ENCODE measurements around the gene SIPA1L3.
"Not testable (repeated sequence)": the region's sequence is repeated elsewhere in the genome, so short reads cannot be mapped to it uniquely, and the experiment has no call there.

SIPA1L3 gene, protein sequence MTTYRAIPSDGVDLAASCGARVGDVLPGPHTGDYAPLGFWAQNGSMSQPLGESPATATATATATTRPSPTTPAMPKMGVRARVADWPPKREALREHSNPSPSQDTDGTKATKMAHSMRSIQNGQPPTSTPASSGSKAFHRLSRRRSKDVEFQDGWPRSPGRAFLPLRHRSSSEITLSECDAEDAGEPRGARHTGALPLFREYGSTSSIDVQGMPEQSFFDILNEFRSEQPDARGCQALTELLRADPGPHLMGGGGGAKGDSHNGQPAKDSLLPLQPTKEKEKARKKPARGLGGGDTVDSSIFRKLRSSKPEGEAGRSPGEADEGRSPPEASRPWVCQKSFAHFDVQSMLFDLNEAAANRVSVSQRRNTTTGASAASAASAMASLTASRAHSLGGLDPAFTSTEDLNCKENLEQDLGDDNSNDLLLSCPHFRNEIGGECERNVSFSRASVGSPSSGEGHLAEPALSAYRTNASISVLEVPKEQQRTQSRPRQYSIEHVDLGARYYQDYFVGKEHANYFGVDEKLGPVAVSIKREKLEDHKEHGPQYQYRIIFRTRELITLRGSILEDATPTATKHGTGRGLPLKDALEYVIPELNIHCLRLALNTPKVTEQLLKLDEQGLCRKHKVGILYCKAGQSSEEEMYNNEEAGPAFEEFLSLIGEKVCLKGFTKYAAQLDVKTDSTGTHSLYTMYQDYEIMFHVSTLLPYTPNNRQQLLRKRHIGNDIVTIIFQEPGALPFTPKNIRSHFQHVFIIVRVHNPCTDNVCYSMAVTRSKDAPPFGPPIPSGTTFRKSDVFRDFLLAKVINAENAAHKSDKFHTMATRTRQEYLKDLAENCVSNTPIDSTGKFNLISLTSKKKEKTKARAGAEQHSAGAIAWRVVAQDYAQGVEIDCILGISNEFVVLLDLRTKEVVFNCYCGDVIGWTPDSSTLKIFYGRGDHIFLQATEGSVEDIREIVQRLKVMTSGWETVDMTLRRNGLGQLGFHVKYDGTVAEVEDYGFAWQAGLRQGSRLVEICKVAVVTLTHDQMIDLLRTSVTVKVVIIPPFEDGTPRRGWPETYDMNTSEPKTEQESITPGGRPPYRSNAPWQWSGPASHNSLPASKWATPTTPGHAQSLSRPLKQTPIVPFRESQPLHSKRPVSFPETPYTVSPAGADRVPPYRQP (N-terminal part only)

DNA sequence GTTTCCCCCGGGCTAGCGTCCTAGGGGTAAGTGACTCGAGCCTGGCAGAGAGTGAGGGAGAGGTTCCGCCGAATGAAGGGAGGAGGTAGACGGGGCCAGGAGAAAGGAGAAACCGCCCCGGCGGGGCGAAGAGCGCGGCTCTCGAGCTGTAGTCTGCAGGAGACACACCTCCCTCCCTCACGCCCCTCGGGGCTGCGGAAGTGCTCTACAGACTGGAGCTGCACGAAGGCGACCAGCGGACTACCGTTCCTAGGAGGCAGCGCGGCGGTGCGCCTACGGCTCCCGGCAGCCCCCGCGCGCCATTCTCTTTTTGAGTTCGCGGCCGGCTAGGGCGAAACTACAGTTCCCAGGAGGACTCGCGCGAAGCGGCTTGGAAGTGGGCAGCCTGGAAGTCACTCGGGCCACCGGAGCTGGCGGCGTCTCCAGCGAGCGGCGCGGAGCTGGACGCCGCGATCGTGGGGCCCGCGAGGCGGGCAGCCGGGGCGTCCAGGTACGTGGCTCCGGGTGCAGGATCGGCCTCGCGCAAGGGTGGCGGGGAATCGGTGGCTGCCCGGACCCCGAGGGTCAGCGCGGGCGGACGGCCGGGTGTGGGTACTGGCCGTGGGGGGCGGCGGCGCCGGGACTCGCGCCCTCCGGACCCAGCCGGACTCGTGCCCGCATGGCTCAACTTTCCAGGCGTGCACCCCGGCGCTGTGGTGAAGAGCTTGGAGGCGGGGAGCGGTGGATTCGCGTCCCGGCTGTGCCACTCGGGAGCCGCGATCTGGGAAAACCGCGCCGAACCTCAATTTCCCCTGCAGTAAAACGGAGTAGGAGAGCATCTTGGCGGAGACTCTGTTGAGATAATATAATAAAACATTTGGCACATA, at the start of gene SIPA1L3:
SIPA1L3 (plus strand) TSS at position 340 of the 866 bp plus-strand sequence. CDS start 174,358 bp downstream, outside the sequence.
- DNase-seq (ENCODE audit: low spot score): peak; percentile 99

DNA sequence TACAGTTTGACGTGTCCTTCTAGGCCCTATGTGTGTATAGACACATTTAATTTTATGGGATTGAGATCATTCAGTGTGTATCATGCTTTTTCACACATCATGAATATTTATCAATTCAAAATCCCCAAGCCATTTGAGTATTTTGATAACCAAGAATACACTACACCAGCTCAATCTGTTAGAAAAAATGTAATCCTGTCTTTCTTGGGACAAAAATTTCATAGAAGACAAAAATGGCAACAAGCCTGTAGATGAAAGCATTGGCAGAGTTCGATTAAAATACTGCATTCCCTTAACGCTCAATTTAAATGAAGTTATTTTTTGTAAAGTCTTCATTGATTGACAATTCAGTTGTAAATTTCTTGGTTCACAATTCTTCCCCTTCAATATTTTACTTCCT, 42.5 kb upstream of the SIPA1L3 start:
- DNase-seq (ENCODE audit: low spot score): no peak

DNA sequence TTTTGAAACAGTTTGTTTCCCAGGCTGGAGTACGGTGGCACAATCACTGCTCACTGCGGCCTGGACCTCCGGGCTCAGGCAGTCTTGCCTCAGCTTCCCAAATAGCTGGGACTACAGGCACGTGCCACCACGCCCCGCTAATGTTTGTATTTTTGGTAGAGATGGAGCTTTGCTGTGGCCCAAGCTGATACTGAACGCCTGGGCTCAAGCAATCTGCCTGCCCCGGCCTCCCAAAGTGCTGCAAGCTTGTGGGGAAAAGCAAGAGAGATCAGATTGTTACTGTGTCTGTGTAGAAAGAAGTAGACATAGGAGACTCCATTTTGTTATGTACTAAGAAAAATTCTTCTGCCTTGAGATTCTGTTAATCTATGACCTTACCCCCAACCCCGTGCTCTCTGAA, 41.1 kb upstream of the SIPA1L3 start:
- not testable (repeated sequence) for DNase-seq (ENCODE audit: low spot score)

DNA sequence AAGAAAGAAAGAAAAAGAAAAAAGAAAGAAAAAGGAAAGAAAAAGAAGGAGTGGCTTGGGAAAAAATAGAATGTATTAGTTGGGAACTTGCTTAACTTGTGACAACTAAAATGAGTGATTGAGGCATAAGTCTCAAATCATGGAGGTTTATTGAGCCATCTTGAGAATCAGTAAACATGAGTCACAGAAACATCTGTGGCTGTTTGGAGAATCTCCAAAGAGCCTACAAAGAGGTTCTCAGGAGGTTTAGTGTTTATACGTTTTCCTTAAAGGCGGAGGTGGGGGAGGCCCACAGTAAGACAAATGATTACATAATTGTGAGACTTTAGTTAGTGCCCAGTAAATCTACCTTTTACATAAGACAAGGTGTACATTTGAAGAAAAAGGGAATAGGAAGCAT, 39.2 kb upstream of the SIPA1L3 start:
- DNase-seq (ENCODE audit: low spot score): no peak

DNA sequence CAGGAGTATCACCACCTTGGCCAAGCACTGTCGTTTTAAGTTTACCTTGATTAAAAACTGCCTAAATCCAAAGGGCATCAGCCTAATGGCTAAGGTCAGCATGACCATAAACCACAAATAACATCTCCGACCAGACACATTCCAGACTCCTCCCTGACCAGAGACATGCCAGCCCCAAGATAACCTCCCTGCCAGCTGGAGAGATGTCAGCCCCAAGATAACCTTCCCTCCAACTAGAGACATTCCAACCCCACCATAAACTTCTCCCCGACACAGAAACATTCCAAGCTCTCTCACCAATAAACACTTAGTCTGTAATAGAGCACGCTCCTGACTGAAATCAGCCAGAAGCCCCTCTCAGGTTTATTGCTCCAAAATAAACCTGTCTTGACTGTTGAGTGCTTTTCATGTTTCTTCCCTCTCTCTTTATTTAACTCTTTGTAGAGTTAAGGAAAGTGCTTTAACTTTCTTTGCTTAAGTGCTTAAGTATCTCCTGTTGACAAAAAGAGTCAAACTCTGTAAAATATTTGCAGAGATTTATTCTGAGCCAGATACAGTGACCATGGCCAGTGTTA, 37.2 kb upstream of the SIPA1L3 start:
- no peak for DNase-seq (ENCODE audit: low spot score)

DNA sequence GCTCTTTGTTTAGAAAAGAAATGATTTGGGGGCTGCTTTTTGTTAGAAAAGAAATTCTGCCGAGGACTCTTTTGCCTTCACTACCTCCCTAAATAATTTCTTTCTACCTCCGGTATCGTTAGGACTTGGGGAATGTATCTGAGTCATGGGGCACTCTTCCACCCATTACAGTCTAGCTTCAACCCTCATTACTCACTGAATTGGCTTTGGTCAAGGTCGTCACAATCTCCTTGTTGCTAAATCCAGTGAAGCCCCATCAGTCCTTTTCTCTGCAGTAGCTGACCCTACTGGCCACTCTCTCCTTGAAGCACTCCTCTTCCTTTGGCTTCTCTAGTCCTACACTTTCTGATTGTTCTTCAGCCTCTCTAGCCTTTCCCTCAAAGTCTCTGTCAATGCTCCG, 34.6 kb upstream of the SIPA1L3 start:
- DNase-seq (ENCODE audit: low spot score): no peak

DNA sequence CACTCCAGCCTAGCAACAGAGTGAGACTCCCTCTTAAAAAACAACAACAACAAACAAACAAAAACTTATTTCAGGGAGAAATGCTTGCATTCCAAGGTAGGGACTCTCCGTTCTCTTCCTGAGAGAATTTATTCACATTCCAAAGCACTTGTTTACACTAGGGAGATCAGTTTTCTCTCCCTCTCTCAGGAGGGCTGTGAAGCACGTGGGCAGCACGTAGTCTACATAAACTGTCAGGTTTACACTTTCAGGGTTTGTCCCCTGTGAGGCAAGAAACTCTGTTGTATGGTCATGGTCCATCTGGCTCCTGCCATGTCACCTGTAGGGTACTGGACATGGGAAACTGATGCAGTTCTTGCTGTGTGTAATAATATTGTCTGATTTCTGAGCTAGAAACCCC, 32.2 kb upstream of the SIPA1L3 start:
- DNase-seq (ENCODE audit: low spot score): no peak

DNA sequence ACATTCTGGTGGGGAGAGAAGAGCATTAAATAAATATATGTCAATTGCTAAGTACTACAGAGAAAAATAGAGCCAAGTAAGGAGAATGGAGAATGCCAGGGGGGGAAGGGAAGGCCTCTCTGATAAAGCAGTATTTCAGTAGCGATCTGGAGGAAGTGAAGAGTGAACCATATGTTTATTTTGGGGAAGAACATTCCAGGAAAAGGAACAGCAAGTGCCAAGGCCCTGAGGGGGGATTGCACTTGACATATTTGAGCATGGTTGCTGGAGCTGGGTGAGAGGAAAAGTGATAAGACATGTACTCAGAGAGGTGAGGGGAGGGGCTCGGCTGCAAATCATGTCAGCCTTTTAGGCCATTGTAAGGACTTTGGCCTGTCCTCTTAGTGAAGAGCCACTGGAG, 31.0 kb upstream of the SIPA1L3 start:
- no peak for DNase-seq (ENCODE audit: low spot score)

DNA sequence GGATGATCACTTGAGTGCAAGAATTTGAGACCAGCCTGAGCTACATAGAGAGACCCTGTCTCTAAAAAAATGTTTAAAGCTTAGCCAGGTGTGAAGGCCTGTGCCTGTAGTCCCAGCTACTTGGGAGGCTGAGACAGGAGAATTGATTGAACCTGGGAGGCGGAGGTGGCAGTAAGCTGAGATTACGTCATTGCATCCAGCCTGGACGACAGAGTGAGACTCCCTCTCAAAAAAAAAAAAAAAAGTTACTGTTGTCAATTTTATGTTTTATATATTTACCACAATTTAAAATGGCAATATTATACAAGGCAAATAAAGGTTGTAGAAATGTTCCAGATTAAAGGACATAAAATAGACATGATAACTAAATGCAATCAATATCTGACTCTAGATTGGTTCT, 29.9 kb upstream of the SIPA1L3 start:
- no peak for DNase-seq (ENCODE audit: low spot score)

DNA sequence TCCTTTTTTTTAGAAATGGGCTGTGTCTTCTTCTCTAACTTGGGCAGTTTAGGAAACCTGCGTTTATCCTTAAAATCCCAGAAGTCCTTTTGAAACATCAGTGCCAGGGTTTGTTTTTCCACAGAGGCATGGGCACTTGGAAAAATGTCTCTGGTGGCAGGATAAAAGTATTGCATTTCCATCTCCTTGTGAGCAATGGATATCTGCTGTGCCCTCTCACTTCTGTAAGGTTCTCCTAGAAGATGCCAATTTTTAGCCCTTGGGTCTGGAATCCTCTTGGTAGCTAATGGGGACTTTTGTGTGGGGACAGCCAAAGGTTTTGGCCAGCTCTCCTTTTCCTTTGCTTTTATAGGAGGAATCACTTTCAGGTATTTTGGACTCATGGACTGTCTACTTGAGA, 21.6 kb upstream of the SIPA1L3 start:
- DNase-seq (ENCODE audit: low spot score): no peak

DNA sequence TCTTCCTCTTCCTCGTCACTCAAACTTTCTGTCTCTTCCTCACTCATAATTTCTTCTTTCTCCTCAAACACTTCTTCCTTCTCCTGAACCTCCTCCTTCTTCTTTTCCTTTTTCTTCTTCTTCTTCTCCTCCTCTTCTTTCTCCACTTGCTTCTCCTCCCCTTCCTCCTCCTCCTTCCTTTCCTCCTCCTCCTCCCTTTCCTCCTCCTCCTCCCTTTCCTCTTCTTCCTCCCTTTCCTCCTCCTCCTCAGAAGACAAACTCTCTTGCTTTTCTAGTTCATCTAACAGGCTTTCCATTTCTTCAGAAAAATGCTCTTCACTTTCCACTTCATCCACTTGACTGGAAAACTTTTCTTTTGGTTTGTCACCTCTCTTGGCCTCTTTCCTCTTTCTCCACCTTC, 20.4 kb upstream of the SIPA1L3 start:
- DNase-seq (ENCODE audit: low spot score): no peak

DNA sequence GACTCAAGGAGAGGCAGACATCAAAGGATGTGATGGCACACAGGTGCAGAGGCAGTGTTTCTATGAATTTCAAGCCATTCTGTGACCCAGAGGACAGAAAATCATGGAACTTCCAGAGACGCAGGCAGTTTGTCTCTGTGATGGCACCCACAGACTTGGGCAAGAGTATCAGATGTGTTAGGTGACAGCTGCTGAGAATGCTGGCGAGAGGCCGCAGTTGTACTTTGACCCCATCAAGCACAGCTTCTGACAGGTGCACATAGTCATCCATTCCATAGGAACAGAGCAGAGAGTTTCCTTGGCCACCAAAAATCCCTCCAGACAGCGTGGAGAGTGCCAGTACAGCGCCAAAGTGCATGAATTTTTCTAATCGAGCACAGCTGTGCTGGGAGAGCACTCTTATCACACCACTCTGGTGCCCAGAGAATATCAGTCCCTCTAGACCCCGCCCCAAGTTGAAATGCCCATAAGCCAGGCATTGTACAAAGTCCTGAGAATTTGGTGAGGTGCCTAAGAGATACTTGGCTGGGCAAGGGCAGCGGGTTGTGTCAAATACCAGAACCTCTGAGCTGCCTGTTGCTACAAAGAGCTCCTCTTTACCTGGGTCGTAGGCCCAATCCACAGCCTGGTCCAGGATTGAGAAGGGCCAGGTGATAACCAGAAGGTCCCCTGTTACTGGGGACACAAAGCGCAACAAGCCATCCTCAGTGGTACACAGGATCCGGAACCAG, 13.0 kb upstream of the SIPA1L3 start:
- peak; percentile 66 for DNase-seq (ENCODE audit: low spot score)

DNA sequence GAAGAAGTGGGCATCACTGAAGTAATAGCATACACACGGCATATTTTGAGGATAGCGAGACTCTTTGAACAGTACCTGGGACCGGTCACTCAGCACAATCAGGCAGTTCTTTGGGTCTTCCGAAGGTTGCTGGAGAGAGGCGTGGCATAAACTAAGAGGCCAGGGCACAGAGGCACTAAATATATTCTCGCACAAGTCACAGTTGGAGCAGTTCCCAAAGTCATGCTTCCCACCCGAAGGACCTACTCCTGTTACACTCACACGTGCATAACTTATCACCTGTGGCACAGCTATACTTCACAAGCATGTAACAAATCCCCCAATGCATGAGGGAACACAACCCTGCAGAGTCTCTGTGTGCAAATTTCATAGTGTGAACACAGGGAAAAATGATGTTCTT, 10.8 kb upstream of the SIPA1L3 start:
- no peak for DNase-seq (ENCODE audit: low spot score)

DNA sequence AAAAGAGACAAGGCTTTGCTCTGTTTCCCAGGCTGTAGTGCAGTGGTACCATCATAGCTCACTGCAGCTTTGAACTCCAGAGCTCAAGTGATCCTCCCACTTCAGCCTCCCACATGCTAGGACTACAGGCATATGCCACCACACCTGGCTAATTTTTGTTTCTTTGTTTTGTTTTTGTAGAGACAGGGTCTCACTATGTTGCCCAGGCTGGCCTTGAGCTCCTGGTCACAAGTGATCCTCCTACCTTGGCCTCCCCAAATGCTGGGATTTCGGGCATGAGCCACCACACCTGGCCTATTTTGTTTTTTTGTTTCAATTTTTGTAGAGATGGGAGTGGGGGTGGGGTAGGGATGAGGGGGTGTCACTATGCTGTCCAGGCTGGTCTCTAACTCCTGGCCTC, 7.6 kb upstream of the SIPA1L3 start:
- DNase-seq (ENCODE audit: low spot score): no peak

DNA sequence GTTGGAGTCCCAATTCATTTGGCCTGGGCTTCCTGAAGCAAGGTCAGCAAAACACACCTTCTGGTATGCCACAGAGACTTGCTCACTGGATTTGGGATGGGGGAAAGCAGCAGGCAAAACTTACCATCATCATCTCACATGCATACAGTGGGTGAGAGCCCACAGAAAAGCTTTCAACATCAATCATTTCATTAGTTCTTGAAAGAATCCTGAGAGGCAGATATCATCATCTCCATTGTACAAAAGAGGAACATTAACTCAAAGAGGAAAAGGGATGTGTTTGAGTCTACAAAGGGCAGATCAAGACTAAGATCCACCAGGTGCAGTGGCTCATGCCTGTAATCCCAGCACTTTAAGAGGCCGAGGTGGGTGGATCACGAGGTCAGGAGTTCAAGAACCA, 7.0 kb upstream of the SIPA1L3 start:
- no peak for DNase-seq (ENCODE audit: low spot score)

DNA sequence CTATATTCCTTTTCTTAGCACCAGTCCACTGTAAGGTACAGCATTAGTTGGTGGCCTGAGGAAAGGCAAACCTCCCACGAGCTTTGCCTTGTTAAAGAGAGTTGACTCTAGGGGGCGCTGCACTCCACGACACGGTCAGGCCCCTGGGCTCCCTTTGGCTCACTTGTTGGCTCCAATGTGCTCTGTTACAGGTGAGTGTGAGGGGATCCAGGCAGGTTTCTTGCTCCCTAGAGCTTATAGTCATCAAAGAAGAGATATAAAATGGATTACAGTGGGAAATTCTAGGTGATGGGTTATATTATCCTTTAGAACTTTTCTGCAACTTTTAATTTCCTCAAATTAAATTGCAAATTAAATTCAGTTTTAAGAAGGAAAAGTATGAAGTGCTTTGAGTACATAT, 4.3 kb upstream of the SIPA1L3 start:
- DNase-seq (ENCODE audit: low spot score): peak; percentile 89

DNA sequence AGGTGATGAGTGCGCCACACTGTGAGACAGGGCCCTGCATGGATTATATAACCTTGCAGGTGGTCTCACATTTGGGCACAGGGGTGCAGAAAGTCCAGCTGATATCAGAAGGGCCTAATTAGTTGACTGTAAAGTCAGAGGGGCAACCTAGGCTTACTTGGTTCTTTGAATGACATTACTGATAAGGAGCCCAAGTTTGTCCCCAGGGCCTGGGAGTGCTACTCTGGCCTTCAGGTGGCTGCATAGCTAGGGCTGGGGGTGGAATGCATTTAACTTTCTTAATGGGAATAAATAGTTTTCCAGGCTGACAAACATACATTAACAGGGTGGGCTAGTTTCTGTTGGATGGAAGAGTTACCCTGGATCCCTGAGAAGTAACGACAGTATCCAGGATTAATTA, 3.9 kb upstream of the SIPA1L3 start:
- DNase-seq (ENCODE audit: low spot score): no peak

DNA sequence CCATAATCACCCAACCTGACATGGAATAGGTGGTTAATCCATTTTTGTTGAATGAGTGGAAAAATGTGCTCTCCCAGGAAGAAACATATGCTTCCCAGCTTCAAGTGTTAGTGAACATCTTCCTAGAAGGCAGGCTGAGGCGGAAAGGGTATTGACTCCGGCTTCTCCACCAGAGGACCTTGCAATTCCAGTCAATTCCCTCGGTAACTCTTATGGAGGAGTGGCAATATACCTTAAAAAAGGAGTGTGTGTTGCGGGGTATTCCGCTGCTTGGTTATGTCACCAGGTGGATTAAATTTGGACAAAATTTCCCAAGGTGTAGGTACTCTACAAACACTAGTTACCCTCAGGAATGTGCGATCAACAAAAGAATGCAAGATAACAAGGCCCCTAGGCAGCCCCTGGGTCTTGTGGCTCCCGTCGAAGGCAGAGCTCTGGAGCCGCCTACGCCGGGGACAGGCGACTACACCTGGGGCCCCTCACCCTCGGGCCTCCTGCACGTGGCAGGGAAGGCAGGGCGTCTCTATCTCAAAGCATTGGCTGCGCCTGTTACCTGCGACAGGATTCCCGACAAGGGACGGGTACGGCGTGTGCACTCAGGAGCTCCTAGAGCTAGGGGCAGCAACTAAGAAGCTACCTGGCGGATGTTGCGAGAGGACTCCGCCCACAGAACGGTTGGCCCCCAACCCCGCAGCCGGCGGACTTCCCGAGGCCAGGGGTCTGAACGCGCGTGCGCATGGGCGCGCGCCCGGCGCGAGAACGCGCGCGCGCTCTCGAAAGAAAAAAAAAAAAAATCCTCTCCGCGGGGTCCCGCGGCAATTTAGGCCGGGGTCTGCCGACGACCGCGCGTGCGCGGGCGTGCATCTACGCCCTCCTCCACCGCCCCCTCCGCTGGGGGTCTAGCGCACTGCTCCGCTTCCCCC, 801 bp upstream of the SIPA1L3 start, which contains the start of gene WDR87:
WDR87 (minus strand) TSS at position 649 of the 923 bp plus-strand sequence. CDS start 8,355 bp downstream, outside the sequence.
- peak; percentile 79 for DNase-seq (ENCODE audit: low spot score)

DNA sequence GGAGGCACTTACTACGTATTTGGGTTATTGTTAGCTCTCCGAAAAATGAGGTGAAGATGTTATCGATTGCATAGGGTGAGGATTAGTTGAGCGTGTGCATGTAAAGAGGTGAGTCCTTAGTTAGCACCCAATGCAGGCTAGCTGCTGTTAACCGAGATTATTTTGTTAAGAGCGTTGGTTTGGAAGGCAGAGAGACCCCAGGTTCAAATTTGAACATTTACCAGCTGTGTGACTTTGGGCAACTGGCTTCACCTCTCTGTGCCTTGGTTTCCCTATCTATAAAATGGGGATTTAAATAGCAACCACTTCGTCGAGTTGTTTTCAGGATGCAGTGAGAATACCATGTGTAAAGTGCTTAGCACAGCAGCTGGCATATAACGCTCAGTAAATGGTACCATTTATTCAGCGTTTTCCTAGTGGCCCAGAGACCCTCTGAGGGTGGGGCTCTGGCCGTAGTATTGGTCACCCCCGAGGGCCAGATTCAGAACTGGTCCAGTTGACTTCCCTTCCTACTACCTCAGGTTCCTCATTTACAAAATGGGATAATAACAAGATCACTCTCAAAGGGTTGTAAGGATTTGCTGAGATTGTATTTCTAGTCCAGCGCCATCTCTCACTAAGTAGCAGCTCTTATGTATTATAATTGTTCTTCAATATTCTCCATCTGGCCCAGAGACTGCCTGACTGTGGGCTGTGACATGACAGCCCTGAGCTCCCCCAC, 887 bp downstream of the SIPA1L3 start:
- DNase-seq (ENCODE audit: low spot score): no peak
